ENCODE data around the gene CTH.

DNA sequence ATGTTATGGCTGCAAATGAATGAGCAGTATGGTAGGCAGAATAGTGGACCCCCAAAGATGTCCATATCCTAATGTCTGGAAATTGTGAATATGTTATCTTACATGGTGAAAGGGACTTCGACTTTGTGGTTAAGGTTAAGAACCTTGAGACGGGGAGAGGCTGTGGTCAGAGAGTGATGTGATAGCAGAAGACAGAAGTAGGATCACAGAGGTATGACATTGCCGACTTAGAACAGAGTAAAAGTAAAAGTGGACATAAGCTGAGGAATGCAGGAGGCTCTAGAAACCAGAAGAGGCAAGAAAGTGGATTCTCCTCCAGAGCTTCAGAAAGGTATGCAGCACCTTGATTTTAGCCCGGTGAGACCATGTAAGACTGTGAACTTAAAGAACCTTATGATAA, 74.6 kb downstream of the CTH start:
- TF ChIP-seq CTCF (IDR thresholded peaks at IDR 0.05) = no peak
- TF ChIP-seq POLR2A (IDR thresholded peaks at IDR 0.05) = no peak
